Skeletal muscle satellite cell (primary cell): Measurements from ENCODE around the gene ARL3.

ENCODE experiments used
- H3K27me3 ChIP-seq: 2 replicates; pipeline ENCODE4 v1.7.0; 2013; ENCODE audit warnings: low read length; ENCODE audit not compliant: control insufficient read depth, insufficient read depth
- H3K36me3 ChIP-seq: 2 replicates; pipeline ENCODE4 v1.7.0; 2013; ENCODE audit warnings: mild to moderate bottlenecking, control low read depth, low read length; ENCODE audit not compliant: insufficient read depth
- H3K4me1 ChIP-seq: 2 replicates; pipeline ENCODE4 v1.7.0; 2013; ENCODE audit warnings: low read length; ENCODE audit not compliant: control insufficient read depth, insufficient read depth
- H3K4me2 ChIP-seq: 2 replicates; pipeline ENCODE4 v1.7.0; 2013; ENCODE audit warnings: mild to moderate bottlenecking, low read length
- H3K4me3 ChIP-seq: 2 replicates; pipeline ENCODE4 v1.7.0; 2013; ENCODE audit warnings: low read length
- H3K9ac ChIP-seq: 2 replicates; pipeline ENCODE4 v1.7.0; 2013; ENCODE audit warnings: mild to moderate bottlenecking, low read depth, low read length, moderate library complexity
- H3K9me3 ChIP-seq: replicated peaks from 2 replicates; pipeline ENCODE4 v1.7.0; 2013; ENCODE audit warnings: mild to moderate bottlenecking, control low read depth, low read length

Gene ARL3

GRCh38 chr10:102676534-102677315, 37.5 kb downstream of the ARL3 start:
- H3K36me3 ChIP-seq = no peaks in the 10 kb centered on the region
- no peaks in the 10 kb centered on the region for H3K9me3 ChIP-seq
- peaks cover 59% of the 10 kb centered on the region for H3K4me1 ChIP-seq
- peak overlapping the region; percentile 75 for H3K9ac ChIP-seq
- H3K4me3 ChIP-seq = no peak overlapping the region
- H3K4me2 ChIP-seq = peak overlapping the region; percentile 81
- no peaks in the 10 kb centered on the region for H3K27me3 ChIP-seq

DNA sequence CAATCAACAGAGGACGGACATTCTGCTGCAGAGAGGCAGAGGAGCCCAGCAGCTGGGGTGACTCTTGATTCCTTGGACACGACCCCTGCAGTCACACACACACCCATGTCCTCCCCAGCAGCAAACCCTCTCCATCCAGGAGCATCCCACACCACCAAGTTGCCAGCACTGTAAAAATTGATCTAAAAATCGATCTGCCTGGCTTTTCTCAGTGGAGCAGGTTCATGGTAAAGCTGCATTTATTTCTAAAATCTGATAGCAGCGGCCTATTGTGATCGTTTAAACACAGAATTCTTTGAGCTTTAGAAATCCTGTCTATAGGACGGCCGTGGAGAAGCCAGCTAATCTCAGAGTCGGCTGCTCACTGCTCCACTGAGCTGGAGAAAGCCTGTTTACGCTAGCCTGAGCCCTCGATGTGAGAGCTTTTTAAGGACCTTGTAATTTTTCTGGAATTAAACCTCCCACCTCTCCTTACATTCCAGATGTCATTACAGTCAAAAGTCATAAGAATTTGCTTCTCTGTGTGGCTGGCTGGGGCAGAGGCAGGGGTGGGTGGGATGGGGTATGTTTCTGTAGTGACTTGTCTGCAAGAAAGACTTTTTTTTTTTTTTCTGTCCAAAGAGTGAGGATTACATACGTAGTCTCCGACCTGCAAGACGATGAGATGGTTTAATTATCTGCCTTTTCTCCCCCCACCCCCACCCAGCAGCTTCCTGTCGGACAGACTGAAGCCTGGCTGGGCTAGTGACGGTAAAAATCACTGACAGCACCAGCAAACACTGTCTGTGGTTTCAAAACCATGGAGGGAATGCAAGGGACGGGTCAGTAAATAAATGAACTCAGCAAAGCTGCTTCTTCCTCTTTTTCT, 38.3 kb downstream of the ARL3 start:
- peak overlapping the region; percentile 81 for H3K4me2 ChIP-seq
- H3K4me3 ChIP-seq = peak overlapping the region; percentile 25
- H3K4me1 ChIP-seq = peaks cover 62% of the 10 kb centered on the region
- H3K27me3 ChIP-seq = no peaks in the 10 kb centered on the region
- H3K36me3 ChIP-seq = no peaks in the 10 kb centered on the region
- peak overlapping the region; percentile 75 for H3K9ac ChIP-seq
- H3K9me3 ChIP-seq = no peaks in the 10 kb centered on the region

DNA sequence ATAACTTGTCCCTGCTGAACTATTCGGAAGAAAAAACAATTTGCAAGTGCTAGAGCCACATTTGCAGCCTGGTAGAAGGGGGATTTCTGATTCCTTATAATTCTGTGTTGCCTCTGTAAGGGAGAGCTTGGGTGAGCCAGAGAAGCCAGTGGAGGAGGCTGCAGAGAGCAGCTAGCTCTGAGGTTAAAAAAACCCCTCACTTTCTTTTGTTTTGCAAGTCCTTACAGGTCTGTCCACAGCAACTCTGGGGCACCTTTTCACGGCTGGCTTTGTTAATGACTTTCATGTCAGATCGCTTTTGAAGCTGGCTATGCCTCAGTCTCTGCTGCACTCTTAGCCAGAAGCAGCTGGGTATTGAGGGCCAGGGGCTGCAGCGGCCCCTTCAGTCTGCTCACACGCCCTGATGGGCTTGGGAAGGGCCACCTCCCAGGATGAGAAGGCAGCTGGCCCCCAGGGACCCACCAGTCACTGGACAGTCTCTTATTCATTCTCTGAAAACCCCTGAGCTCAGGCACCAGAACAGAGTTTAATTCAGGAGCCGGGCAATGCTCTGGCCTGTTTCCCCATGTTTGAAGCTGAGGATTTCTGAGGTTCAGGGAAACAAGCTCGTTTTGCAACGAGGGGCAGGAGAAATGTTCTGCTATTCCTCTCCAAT, 39.1 kb downstream of the ARL3 start:
- Histone ChIP-seq H3K27me3 (no peaks in the 10 kb centered on the region), H3K4me2 (peak overlapping the region; percentile 81), H3K4me3 (peak overlapping the region; percentile 25), H3K9ac (peak overlapping the region; percentile 75), H3K36me3 (no peaks in the 10 kb centered on the region), H3K9me3 (no peaks in the 10 kb centered on the region), H3K4me1 (peaks cover 69% of the 10 kb centered on the region)

GRCh38 chr10:102674566-102674965, 39.6 kb downstream of the ARL3 start:
- peak overlapping the region; percentile 75 for H3K9ac ChIP-seq
- peak overlapping the region; percentile 81 for H3K4me2 ChIP-seq
- no peaks in the 10 kb centered on the region for H3K9me3 ChIP-seq
- peak overlapping the region; percentile 58 for H3K4me3 ChIP-seq
- H3K4me1 ChIP-seq = peaks cover 75% of the 10 kb centered on the region
- no peaks in the 10 kb centered on the region for H3K27me3 ChIP-seq
- H3K36me3 ChIP-seq = no peaks in the 10 kb centered on the region

DNA sequence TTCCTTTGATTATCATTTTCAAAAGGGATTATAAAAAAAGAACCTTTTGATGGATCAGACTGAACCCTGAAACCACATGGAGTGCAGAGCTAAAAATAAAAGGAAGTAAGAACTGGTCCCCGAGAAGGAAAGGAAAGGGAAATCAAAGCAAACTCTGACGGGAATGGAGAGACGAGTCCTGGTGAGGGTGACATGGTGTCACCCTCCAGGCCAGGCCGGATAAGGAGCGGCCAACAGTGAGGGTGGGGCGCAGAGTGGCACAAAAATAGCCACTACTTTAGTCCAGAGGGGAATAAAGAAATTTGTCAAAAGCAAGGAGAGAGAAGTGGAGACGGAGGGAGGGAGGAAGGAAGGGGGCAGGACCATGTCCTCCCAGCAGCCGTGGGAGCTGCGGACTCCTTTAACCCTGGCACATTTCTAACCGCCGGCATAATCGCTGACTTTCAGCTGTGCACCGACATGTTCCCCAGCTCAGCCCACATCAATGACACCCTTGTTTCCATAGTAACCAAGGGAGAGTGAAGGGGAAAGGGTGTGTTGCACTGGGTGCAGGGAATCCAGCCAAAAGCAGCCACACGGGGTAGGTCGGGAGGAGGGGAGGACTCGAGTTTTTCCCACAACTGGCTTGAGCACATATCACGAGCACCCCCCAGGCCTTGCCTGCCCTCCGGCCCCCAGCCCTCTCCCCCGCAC, 40.2 kb downstream of the ARL3 start:
- Histone ChIP-seq H3K9ac (peak overlapping the region; percentile 75), H3K4me1 (peaks cover 78% of the 10 kb centered on the region), H3K9me3 (no peaks in the 10 kb centered on the region), H3K36me3 (no peaks in the 10 kb centered on the region), H3K4me2 (peak overlapping the region; percentile 81), H3K4me3 (peak overlapping the region; percentile 58), H3K27me3 (no peaks in the 10 kb centered on the region)

GRCh38 chr10:102673236-102673818, 40.9 kb downstream of the ARL3 start:
- Histone ChIP-seq H3K4me1 (peaks cover 78% of the 10 kb centered on the region), H3K4me2 (peak overlapping the region; percentile 81), H3K27me3 (no peaks in the 10 kb centered on the region), H3K9ac (peak overlapping the region; percentile 75), H3K9me3 (no peaks in the 10 kb centered on the region), H3K36me3 (no peaks in the 10 kb centered on the region), H3K4me3 (peak overlapping the region; percentile 58)

DNA sequence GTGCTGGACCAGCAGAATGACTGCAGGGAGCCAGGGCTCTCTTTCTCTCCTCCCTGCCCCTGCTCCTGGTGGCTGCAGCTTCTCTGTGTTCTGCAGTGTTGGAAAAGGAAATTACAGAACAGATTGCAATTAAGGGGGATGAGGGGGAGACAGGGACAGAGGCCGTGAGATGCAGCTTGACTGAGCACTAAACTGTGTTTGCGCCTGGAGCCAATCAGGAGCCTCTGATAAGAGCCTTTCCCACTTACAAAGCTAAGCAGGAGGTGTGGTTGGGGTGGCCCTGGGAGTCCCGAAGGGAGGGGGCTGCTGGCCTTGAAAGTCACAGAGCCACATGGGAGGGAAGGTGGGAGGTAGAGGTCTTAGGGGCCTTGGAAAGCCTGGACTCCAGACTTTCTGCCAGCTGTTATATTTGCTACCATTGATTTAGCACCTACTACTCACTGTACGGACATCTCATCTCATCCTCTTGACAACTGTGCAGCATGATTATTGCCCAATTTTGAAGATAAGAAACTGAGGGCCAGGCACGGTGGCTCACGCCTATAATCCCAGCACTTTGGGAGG, 43.2 kb downstream of the ARL3 start:
- Histone ChIP-seq H3K9me3 (no peaks in the 10 kb centered on the region), H3K36me3 (no peaks in the 10 kb centered on the region), H3K9ac (no peak overlapping the region), H3K4me3 (no peak overlapping the region), H3K4me1 (peaks cover 65% of the 10 kb centered on the region), H3K4me2 (no peak overlapping the region), H3K27me3 (no peaks in the 10 kb centered on the region)

DNA sequence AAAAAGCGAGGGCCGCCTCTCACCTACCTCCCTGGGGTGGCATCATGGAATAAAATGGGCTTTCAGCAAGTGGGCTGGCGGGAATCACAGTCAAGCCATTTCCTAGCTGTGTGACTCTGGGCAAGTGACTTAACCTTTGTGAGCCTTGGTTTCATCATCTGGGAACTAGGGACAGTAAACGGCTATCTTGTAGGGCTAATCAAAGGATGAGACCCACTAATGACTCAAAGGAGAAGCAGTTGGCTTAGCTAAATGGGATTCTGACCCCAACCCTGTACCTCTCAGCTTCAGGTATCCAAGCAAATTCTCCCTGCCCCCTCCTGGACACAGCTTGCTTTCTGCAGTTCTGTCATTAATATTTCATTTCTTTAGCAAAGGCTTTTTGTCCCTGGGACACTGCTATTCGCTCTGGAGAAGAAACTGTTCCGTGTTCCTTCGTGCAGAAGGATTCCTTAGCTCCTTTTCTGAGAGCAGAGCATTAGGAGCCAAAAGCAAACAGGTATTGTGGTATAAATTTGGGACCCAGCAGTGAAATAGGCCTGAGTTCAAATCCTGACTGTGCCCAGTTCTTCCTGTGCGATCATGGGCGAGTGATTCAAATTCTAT, 44.0 kb downstream of the ARL3 start:
- H3K4me1 ChIP-seq = peaks cover 57% of the 10 kb centered on the region

GRCh38 chr10:102669206-102670064, 44.8 kb downstream of the ARL3 start:
- H3K9ac ChIP-seq = peak overlapping the region; percentile 72
- peak overlapping the region; percentile 64 for H3K4me2 ChIP-seq
- H3K27me3 ChIP-seq = no peaks in the 10 kb centered on the region
- H3K4me3 ChIP-seq = peak overlapping the region; percentile 28
- H3K4me1 ChIP-seq = peaks cover 50% of the 10 kb centered on the region
- H3K9me3 ChIP-seq = no peaks in the 10 kb centered on the region
- H3K36me3 ChIP-seq = no peaks in the 10 kb centered on the region

More for the DNA sequence above, 44.0 kb downstream of the ARL3 start:
- Histone ChIP-seq H3K4me2 (peak overlapping the region; percentile 64), H3K9ac (peak overlapping the region; percentile 72), H3K9me3 (no peaks in the 10 kb centered on the region), H3K27me3 (no peaks in the 10 kb centered on the region), H3K4me3 (peak overlapping the region; percentile 28), H3K36me3 (no peaks in the 10 kb centered on the region)
